ENCODE results near the gene MPL.

- TF ChIP-seq ZNF274 (CRISPR knock-in tag; IDR thresholded peaks at IDR 0.05) (no peak), ZSCAN31 (CRISPR knock-in tag; IDR thresholded peaks at IDR 0.05; ENCODE audit: low read depth) (no peak), POLR2AphosphoS2 (IDR thresholded peaks at IDR 0.05; ENCODE audit: low read depth, low read length) (no peak), RFXAP (CRISPR knock-in tag; IDR thresholded peaks at IDR 0.05; ENCODE audit: borderline replicate concordance) (no peak), PRMT3 (CRISPR knock-in tag; IDR thresholded peaks at IDR 0.05; ENCODE audit: borderline replicate concordance, low read depth) (no peak), PHF8 (CRISPR knock-in tag; IDR thresholded peaks at IDR 0.05) (no peak), ZNF652 (CRISPR knock-in tag; IDR thresholded peaks at IDR 0.05; ENCODE audit: borderline replicate concordance, low read depth) (no peak), FOXO4 (CRISPR knock-in tag; conservative IDR thresholded peaks at IDR 0.05) (no peak)
- TF ChIP-seq, protein P1, sequence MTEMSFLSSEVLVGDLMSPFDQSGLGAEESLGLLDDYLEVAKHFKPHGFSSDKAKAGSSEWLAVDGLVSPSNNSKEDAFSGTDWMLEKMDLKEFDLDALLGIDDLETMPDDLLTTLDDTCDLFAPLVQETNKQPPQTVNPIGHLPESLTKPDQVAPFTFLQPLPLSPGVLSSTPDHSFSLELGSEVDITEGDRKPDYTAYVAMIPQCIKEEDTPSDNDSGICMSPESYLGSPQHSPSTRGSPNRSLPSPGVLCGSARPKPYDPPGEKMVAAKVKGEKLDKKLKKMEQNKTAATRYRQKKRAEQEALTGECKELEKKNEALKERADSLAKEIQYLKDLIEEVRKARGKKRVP (CRISPR knock-in tag; IDR thresholded peaks at IDR 0.05) = no peak
- TF ChIP-seq, protein P2, sequence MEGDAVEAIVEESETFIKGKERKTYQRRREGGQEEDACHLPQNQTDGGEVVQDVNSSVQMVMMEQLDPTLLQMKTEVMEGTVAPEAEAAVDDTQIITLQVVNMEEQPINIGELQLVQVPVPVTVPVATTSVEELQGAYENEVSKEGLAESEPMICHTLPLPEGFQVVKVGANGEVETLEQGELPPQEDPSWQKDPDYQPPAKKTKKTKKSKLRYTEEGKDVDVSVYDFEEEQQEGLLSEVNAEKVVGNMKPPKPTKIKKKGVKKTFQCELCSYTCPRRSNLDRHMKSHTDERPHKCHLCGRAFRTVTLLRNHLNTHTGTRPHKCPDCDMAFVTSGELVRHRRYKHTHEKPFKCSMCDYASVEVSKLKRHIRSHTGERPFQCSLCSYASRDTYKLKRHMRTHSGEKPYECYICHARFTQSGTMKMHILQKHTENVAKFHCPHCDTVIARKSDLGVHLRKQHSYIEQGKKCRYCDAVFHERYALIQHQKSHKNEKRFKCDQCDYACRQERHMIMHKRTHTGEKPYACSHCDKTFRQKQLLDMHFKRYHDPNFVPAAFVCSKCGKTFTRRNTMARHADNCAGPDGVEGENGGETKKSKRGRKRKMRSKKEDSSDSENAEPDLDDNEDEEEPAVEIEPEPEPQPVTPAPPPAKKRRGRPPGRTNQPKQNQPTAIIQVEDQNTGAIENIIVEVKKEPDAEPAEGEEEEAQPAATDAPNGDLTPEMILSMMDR (CRISPR knock-in tag; IDR thresholded peaks at IDR 0.05) = no peak
- TF ChIP-seq, protein P3, sequence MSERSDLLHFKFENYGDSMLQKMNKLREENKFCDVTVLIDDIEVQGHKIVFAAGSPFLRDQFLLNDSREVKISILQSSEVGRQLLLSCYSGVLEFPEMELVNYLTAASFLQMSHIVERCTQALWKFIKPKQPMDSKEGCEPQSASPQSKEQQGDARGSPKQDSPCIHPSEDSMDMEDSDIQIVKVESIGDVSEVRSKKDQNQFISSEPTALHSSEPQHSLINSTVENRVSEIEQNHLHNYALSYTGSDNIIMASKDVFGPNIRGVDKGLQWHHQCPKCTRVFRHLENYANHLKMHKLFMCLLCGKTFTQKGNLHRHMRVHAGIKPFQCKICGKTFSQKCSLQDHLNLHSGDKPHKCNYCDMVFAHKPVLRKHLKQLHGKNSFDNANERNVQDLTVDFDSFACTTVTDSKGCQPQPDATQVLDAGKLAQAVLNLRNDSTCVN (CRISPR knock-in tag; IDR thresholded peaks at IDR 0.05; ENCODE audit: borderline replicate concordance) = no peak
Measured at GRCh38 chr1:43346636-43347035, 9.0 kb downstream of the MPL start.

Data from HepG2 (cell line).